H1 (cell line): ENCODE measurements around the gene CCDC106. TPM values are rescaled to one million over a fixed set of nuclear protein-coding genes. Genes with fewer than 3 reads are reported as not detected.

Experiments
- CTCF ChIA-PET: fragments of 300-600 bp; sonication (Branson Sonifier 250); formaldehyde crosslinking; loops from one replicate; lab custom pipeline; 2021; ENCODE audit not compliant: partially characterized antibody; lab: Charles Lee
- POLR2A ChIA-PET: fragments of 300-600 bp; sonication (Branson Sonifier 250); formaldehyde crosslinking; loops from one replicate; lab custom pipeline; 2021; ENCODE audit warnings: inconsistent platforms; ENCODE audit not compliant: partially characterized antibody; lab: Charles Lee
- DNase-seq, 2 experiments: peaks; one replicate each; pipeline versions ENCODE4 v3.0.0 to v3.0.0-alpha.2; 2010 to 2022; ENCODE audit warnings: low spot score in 2 of 2, low read depth in 1 of 2, mixed read lengths in 1 of 2
- FAIRE-seq: peaks from 2 replicates; lab custom pipeline; 2011; peaks lifted over from hg19 to GRCh38; lab: Jason Lieb, UNC
- H2AFZ ChIP-seq: 2 replicates; pipeline ENCODE4 v1.8.1; 2012; ENCODE audit warnings: low read length, inconsistent platforms
- H2AK5ac ChIP-seq: 2 replicates; pipeline ENCODE4 v1.6.1; 2013; ENCODE audit warnings: low read depth, low read length
- H2BK120ac ChIP-seq: replicated peaks from 2 replicates; pipeline ENCODE3; 2013; ENCODE audit warnings: low read depth, low read length, inconsistent platforms
- H2BK12ac ChIP-seq: 2 replicates; pipeline ENCODE4 v1.6.1; 2013; ENCODE audit warnings: low read depth, low read length
- H2BK15ac ChIP-seq: 2 replicates; pipeline ENCODE4 v1.6.1; 2013; ENCODE audit warnings: low read length
- H2BK20ac ChIP-seq: 2 replicates; pipeline ENCODE4 v1.6.1; 2013; ENCODE audit warnings: low read length
- H2BK5ac ChIP-seq: 2 replicates; pipeline ENCODE4 v1.6.1; 2013; ENCODE audit warnings: low read depth, low read length
- H3K14ac ChIP-seq: 2 replicates; pipeline ENCODE4 v1.6.1; 2013; ENCODE audit warnings: inconsistent platforms; ENCODE audit not compliant: insufficient read length
- H3K18ac ChIP-seq: 2 replicates; pipeline ENCODE4 v1.6.1; 2013; ENCODE audit warnings: low read length; ENCODE audit errors: extremely low read depth
- H3K23ac ChIP-seq: 2 replicates; pipeline ENCODE4 v1.6.1; 2013; ENCODE audit warnings: inconsistent platforms; ENCODE audit not compliant: insufficient read length
- H3K23me2 ChIP-seq: 2 replicates; pipeline ENCODE4 v1.6.1; 2013; ENCODE audit warnings: low read depth, low read length
- H3K27ac ChIP-seq: 2 replicates; pipeline ENCODE4 v1.6.1; 2011; ENCODE audit warnings: low read depth, low read length, inconsistent platforms
- H3K27me3 ChIP-seq, 4 experiments: replicated peaks in 1 of 4; 1 replicate in 1 of 4; 2 replicates in 3 of 4; pipeline versions ENCODE4 v1.6.1 to v1.8.1; 2011 to 2013; ENCODE audit warnings: low read length in 3 of 4, mild to moderate bottlenecking in 3 of 4, inconsistent platforms in 2 of 4, mixed read lengths in 2 of 4, moderate library complexity in 1 of 4; ENCODE audit not compliant: control insufficient read depth in 3 of 4, insufficient read depth in 3 of 4; ENCODE audit errors: extremely low read depth in 1 of 4
- H3K36me3 ChIP-seq, 4 experiments: 2 replicates each; pipeline versions ENCODE4 v1.6.1 to v1.8.1; 2011 to 2013; ENCODE audit warnings: mild to moderate bottlenecking in 4 of 4, low read length in 3 of 4, moderate library complexity in 2 of 4, control low read depth in 1 of 4, inconsistent platforms in 1 of 4; ENCODE audit not compliant: insufficient read depth in 4 of 4, control insufficient read depth in 2 of 4
- H3K4ac ChIP-seq: replicated peaks from 2 replicates; pipeline ENCODE3; 2013; ENCODE audit warnings: low read length, low read depth, mixed read lengths, inconsistent platforms; ENCODE audit not compliant: insufficient read length
- H3K4me1 ChIP-seq, 4 experiments: replicated peaks in 1 of 4; 1 replicate in 1 of 4; 2 replicates in 3 of 4; pipeline versions ENCODE4 v1.6.1 to v1.8.1; 2011 to 2013; ENCODE audit warnings: low read length in 3 of 4, inconsistent platforms in 2 of 4, mixed read lengths in 1 of 4; ENCODE audit not compliant: insufficient read depth in 4 of 4, control insufficient read depth in 3 of 4
- H3K4me2 ChIP-seq, 2 experiments: 2 replicates each; pipeline versions ENCODE4 v1.6.1 to v1.8.1; 2011 to 2013; ENCODE audit warnings: low read depth in 2 of 2, low read length in 2 of 2, control low read depth in 1 of 2, inconsistent platforms in 1 of 2, mild to moderate bottlenecking in 1 of 2; ENCODE audit not compliant: insufficient read depth in 1 of 2
- H3K4me3 ChIP-seq, 4 experiments: fragments of 200-600, 300-600 bp in 1 of 4; sonication (generic), shearing (Covaris generic), sonication (Bioruptor Twin) in 1 of 4; 2 replicates each; pipeline versions ENCODE4 v1.5.1 to v1.8.1; 2011 to 2016; ENCODE audit warnings: low read length in 4 of 4, low read depth in 3 of 4, control low read depth in 2 of 4, inconsistent platforms in 2 of 4, mild to moderate bottlenecking in 2 of 4, mixed read lengths in 1 of 4, moderate library complexity in 1 of 4; ENCODE audit not compliant: insufficient read depth in 2 of 4; ENCODE audit errors: extremely low read depth in 1 of 4
- H3K56ac ChIP-seq: replicated peaks from 2 replicates; pipeline ENCODE3; 2013; ENCODE audit warnings: low read depth, mild to moderate bottlenecking, mixed read lengths, low read length, inconsistent platforms; ENCODE audit not compliant: insufficient read length
- H3K79me1 ChIP-seq: 2 replicates; pipeline ENCODE4 v1.6.1; 2013; ENCODE audit warnings: low read depth, low read length, control low read depth
- H3K79me2 ChIP-seq, 2 experiments: 2 replicates each; pipeline versions ENCODE4 v1.6.1 to v1.8.1; 2012 to 2013; ENCODE audit warnings: low read length in 2 of 2, mild to moderate bottlenecking in 2 of 2, inconsistent platforms in 1 of 2; ENCODE audit not compliant: insufficient read depth in 2 of 2, control insufficient read depth in 1 of 2
- H3K9ac ChIP-seq, 4 experiments: replicated peaks in 1 of 4; 1 replicate in 1 of 4; 2 replicates in 3 of 4; pipeline versions ENCODE4 v1.6.1 to v1.8.1; 2011 to 2013; ENCODE audit warnings: low read depth in 3 of 4, low read length in 3 of 4, control low read depth in 2 of 4, mild to moderate bottlenecking in 2 of 4, moderate library complexity in 2 of 4, inconsistent platforms in 1 of 4; ENCODE audit errors: extremely low read depth in 1 of 4
- H3K9me3 ChIP-seq, 2 experiments: 2 replicates each; pipeline versions ENCODE4 v1.6.1 to v1.8.1; 2012 to 2013; ENCODE audit warnings: mild to moderate bottlenecking in 2 of 2, moderate library complexity in 2 of 2, control low read depth in 1 of 2, inconsistent platforms in 1 of 2, low read depth in 1 of 2, low read length in 1 of 2, mixed read lengths in 1 of 2; ENCODE audit not compliant: insufficient read depth in 2 of 2
- H4K20me1 ChIP-seq, 2 experiments: replicated peaks in 1 of 2; 2 replicates each; pipeline versions ENCODE3 to v1.8.1; 2011 to 2013; ENCODE audit warnings: inconsistent platforms in 2 of 2, low read length in 2 of 2, mild to moderate bottlenecking in 1 of 2; ENCODE audit not compliant: insufficient read depth in 2 of 2, control insufficient read depth in 1 of 2
- H4K5ac ChIP-seq: 2 replicates; pipeline ENCODE4 v1.6.1; 2013; ENCODE audit warnings: low read length, low read depth, mixed read lengths, inconsistent platforms; ENCODE audit not compliant: insufficient read length
- H4K8ac ChIP-seq: 2 replicates; pipeline ENCODE4 v1.8.0; 2013; ENCODE audit warnings: mild to moderate bottlenecking, moderate library complexity, low read length, inconsistent platforms; ENCODE audit not compliant: insufficient read depth; ENCODE audit errors: extremely low read depth
- H4K91ac ChIP-seq: replicated peaks from 2 replicates; pipeline ENCODE3; 2013; ENCODE audit warnings: low read length, mixed read lengths, inconsistent platforms; ENCODE audit not compliant: insufficient read length
- JUND ChIP-seq: IDR thresholded peaks from 2 replicates; pipeline ENCODE4 v1.6.1; 2011; ENCODE audit warnings: mild to moderate bottlenecking, improper control_type of control experiment, low read length
- NRF1 ChIP-seq: IDR thresholded peaks from 2 replicates; pipeline ENCODE4 v1.6.1; 2011; ENCODE audit warnings: mild to moderate bottlenecking, low read depth, low read length, improper control_type of control experiment
- POLR2A ChIP-seq, 2 experiments: IDR thresholded peaks; 1 replicate in 1 of 2; 2 replicates in 1 of 2; pipeline ENCODE4 v1.6.1; 2011; ENCODE audit warnings: low read depth in 2 of 2, low read length in 2 of 2, mild to moderate bottlenecking in 2 of 2; ENCODE audit errors: control extremely low read depth in 1 of 2
- SIN3A ChIP-seq, 2 experiments: IDR thresholded peaks in 1 of 2; conservative IDR thresholded peaks in 1 of 2; 2 replicates each; pipeline ENCODE4 v1.6.1; 2011 to 2012; ENCODE audit warnings: low read length in 2 of 2, improper control_type of control experiment in 1 of 2, low read depth in 1 of 2, mild to moderate bottlenecking in 1 of 2
- SP1 ChIP-seq: IDR thresholded peaks from 2 replicates; pipeline ENCODE4 v1.6.1; 2011; ENCODE audit warnings: low read depth, low read length
- TAF7 ChIP-seq: optimal IDR thresholded peaks from 2 replicates; pipeline ENCODE3; 2011; ENCODE audit warnings: low read depth, mild to moderate bottlenecking, inconsistent platforms, low read length, moderate library complexity, borderline replicate concordance
- WGBS, 2 experiments: shearing (Covaris generic) in 1 of 2; methylation state at CpG; one replicate each; pipeline versions ENCODE4 v1.1.6 to v1.1.7; 2013 to 2015; ENCODE audit warnings: low lambda C conversion rate in 2 of 2, mixed read lengths in 2 of 2, inconsistent platforms in 1 of 2, low coverage in 1 of 2, missing lambda C conversion rate in 1 of 2; ENCODE audit not compliant: insufficient replicate concordance in 2 of 2, insufficient coverage in 1 of 2, insufficient read length in 1 of 2; ENCODE audit errors: extremely low coverage in 1 of 2, missing lambda C conversion rate in 1 of 2; 5-methylcytosine and 5-hydroxymethylcytosine counted together
- polyA plus RNA-seq, 7 experiments: library from polyadenylated mRNA; depleted of rRNA in 3 of 7; stranded (reverse) in 5 of 7; unstranded in 2 of 7; fragments of >200 nt in 5 of 7; fragments of 200-250 nt in 2 of 7; gene quantifications; 1 replicate in 5 of 7; 2 replicates in 1 of 7; 4 replicates in 1 of 7; pipeline versions ENCODE4 v1.2.1 to v1.2.3, GENCODE V29; 2011 to 2013; ENCODE audit warnings: missing spikeins in 2 of 7, mixed read lengths in 2 of 7
- total RNA-seq: library from RNA; stranded (reverse); fragmentation: NEBNext Ultra II Directional; extraction: Animal tissue kit (Norgen Biotek cat#: 25700); gene quantifications from 2 replicates; pipeline ENCODE4 v1.2.1, GENCODE V29; 2021

CCDC106 gene
- total and polyA plus RNA-seq, 2 of the 8 experiments (the other 6 are each of a cell fraction or from before 2014, with no cell fraction given), result 12.0 to 20.1 TPM

GRCh38 chr19:55603581-55604292 lies 44.3 kb upstream of the CCDC106 start:
- peak overlapping the region; percentile 47 for H2BK120ac ChIP-seq
- no peak overlapping the region for H3K4ac ChIP-seq
- no peak overlapping the region for H3K14ac ChIP-seq
- peak overlapping the region in 1 of 4 experiments; percentile 93; a peak in 1 of 8 replicates for H3K4me3 ChIP-seq
- peak in 1 of 2 experiments; percentile 72 for DNase-seq
- H3K18ac ChIP-seq, result no peak overlapping the region; the same call in 1 of the 2 replicates
- H4K91ac ChIP-seq, result no peak overlapping the region
- peaks cover 0 to 14% (median 10%) of the 10 kb centered on the region in 4 experiments; a peak in 6 of 7 replicates for H3K4me1 ChIP-seq
- ChIA-PET CTCF (interaction anchor here (0.6 to 1.4 kb wide), 5 partner anchors 10 to 127 kb away, joined by 3 read pairs; partner anchors contain the start of gene ZNF628), POLR2A (interaction anchor here (0.8 to 3.6 kb wide), 15 partner anchors 8 to 526 kb away, joined by 3 to 25 read pairs (median 5); partner anchors contain the start of genes CCDC106, HSPBP1, U2AF2 and ZNF784)
- H2BK15ac ChIP-seq, result no peak overlapping the region
- no peak overlapping the region for H4K8ac ChIP-seq
- H3K9me3 ChIP-seq, result no peaks in the 10 kb centered on the region
- H3K4me2 ChIP-seq, result peak overlapping the region; percentile 36 to 61; a peak in 3 of 4 replicates
- H3K23me2 ChIP-seq, result peaks cover 18% of the 10 kb centered on the region
- no peak overlapping the region for H3K23ac ChIP-seq
- no peak overlapping the region; the same call in 1 of the 2 replicates for H2BK12ac ChIP-seq
- WGBS, 2 experiments, result 82% methylated on average over 18 of the region's 22 CpGs; no CpG with 5 or more reads in 1 of the 2 experiments
- H3K79me1 ChIP-seq, result peaks cover 3% of the 10 kb centered on the region
- H3K36me3 ChIP-seq, result no peaks in the 10 kb centered on the region
- H2AFZ ChIP-seq, result no peak overlapping the region
- peak overlapping the region; percentile 63 for H2BK20ac ChIP-seq
- H2BK5ac ChIP-seq, result 0 out of 2 replicates have a peak overlapping the region, but pooled peaks have one; percentile 66
- no peak overlapping the region for H3K56ac ChIP-seq
- no peak overlapping the region for H3K27ac ChIP-seq
- H4K20me1 ChIP-seq, result peaks cover 2 to 12% of the 10 kb centered on the region in 2 experiments
- H3K79me2 ChIP-seq, result peaks cover 0 to 10% of the 10 kb centered on the region in 2 experiments; a peak in 2 of 4 replicates
- no peaks in the 10 kb centered on the region for H3K27me3 ChIP-seq
- FAIRE-seq, result no peak
- peak overlapping the region; percentile 84; the same call in 1 of the 2 replicates for H2AK5ac ChIP-seq
- no peak overlapping the region for H3K9ac ChIP-seq
- H4K5ac ChIP-seq, result peak overlapping the region; percentile 28
- TF ChIP-seq SIN3A (conservative IDR thresholded peaks at IDR 0.05 in 1 of 2, IDR thresholded peaks at IDR 0.05 in 1 of 2; ENCODE audit: low read depth in 1 of 2, low read length in 2 of 2) (no peak), SP1 (no peak), NRF1 (no peak), TAF7 (no peak), POLR2A (IDR thresholded peaks at IDR 0.05; ENCODE audit: control extremely low read depth in 1 of 2, low read depth in 2 of 2, low read length in 2 of 2) (no peak), JUND (no peak)
